Endothelial cell of umbilical vein (primary cell): Measurements from ENCODE around the gene PHC2.

Source experiments
- CTCF ChIP-seq, 2 donors: IDR thresholded peaks; 1 replicate in 1 of 2; 2 replicates in 1 of 2; pipeline ENCODE4 v1.5.1; 2011; ENCODE audit warnings: low read length in 2 of 2, mild to moderate bottlenecking in 2 of 2, moderate library complexity in 2 of 2, control low read depth in 1 of 2, inconsistent platforms in 1 of 2, low read depth in 1 of 2; ENCODE audit not compliant: insufficient read depth in 1 of 2; ENCODE audit errors: extremely low read depth in 1 of 2
- MYC ChIP-seq: IDR thresholded peaks from one replicate; pipeline ENCODE4 v1.6.1; 2011; ENCODE audit warnings: mild to moderate bottlenecking, low read depth, low read length

- TF ChIP-seq CTCF (IDR thresholded peaks at IDR 0.05; ENCODE audit: extremely low read depth in 1 of 2, insufficient read depth in 1 of 2, low read depth in 1 of 2, low read length in 2 of 2) (no peak), MYC (no peak)
Measured at GRCh38 chr1:33357099-33357498, 73.8 kb downstream of the PHC2 start.
